HepG2 (cell line): ENCODE results near the gene NFKBIA. TPM values are rescaled to one million over a fixed set of nuclear protein-coding genes. Genes with fewer than 3 reads are reported as not detected.

Source experiments
- ARID5B ChIP-seq: IDR thresholded peaks from 2 replicates; pipeline ENCODE4 v1.4.0; 2020; ENCODE audit warnings: mild to moderate bottlenecking, missing genetic modification reagents
- ATRX ChIP-seq: sonication (generic); formaldehyde crosslinking; IDR thresholded peaks from 2 replicates; pipeline ENCODE4 v1.4.0; 2020; ENCODE audit warnings: missing genetic modification reagents, borderline replicate concordance
- FOXA3 ChIP-seq: IDR thresholded peaks from 2 replicates; pipeline ENCODE4 v1.6.1; 2016; ENCODE audit warnings: missing genetic modification reagents, missing compliant biosample characterization
- HMG20B ChIP-seq: conservative IDR thresholded peaks from 2 replicates; pipeline ENCODE4 v1.6.1; 2016; ENCODE audit warnings: missing genetic modification reagents, missing compliant biosample characterization
- KAT8 ChIP-seq: IDR thresholded peaks from 2 replicates; pipeline ENCODE4 v1.6.1; 2016; ENCODE audit warnings: missing genetic modification reagents, missing compliant biosample characterization
- MAZ ChIP-seq, 2 experiments: sonication (generic) in 1 of 2; formaldehyde crosslinking in 1 of 2; IDR thresholded peaks; 2 replicates each; pipeline versions ENCODE4 v1.5.0 to v1.6.1; 2012 to 2020; ENCODE audit warnings: low read depth in 2 of 2, mild to moderate bottlenecking in 2 of 2, borderline replicate concordance in 1 of 2, improper control_type of control experiment in 1 of 2, low read length in 1 of 2, missing genetic modification reagents in 1 of 2, moderate library complexity in 1 of 2
- PAWR ChIP-seq: sonication (generic); formaldehyde crosslinking; IDR thresholded peaks from 2 replicates; pipeline ENCODE4 v1.4.0; 2020; ENCODE audit warnings: missing genetic modification reagents, mild to moderate bottlenecking, borderline replicate concordance
- TMF1 ChIP-seq: sonication (generic); formaldehyde crosslinking; IDR thresholded peaks from 2 replicates; pipeline ENCODE4 v1.8.1; 2022; ENCODE audit warnings: low read depth, missing genetic modification reagents
- TSC22D2 ChIP-seq: sonication (generic); formaldehyde crosslinking; IDR thresholded peaks from 2 replicates; pipeline ENCODE4 v1.5.1; 2020; ENCODE audit warnings: missing genetic modification reagents, mild to moderate bottlenecking, borderline replicate concordance
- ZNF205 ChIP-seq: IDR thresholded peaks from 2 replicates; pipeline ENCODE4 v1.6.1; 2018; ENCODE audit warnings: missing biosample characterization, missing genetic modification reagents
- ZNF264 ChIP-seq: sonication (generic); formaldehyde crosslinking; IDR thresholded peaks from 2 replicates; pipeline ENCODE4 v1.4.0; 2020; ENCODE audit warnings: missing genetic modification reagents
- ZNF784 ChIP-seq: sonication (generic); formaldehyde crosslinking; IDR thresholded peaks from 2 replicates; pipeline ENCODE4 v1.5.1; 2020; ENCODE audit warnings: missing genetic modification reagents, mild to moderate bottlenecking, borderline replicate concordance
- polyA plus RNA-seq, 8 experiments: library from polyadenylated mRNA; depleted of rRNA in 3 of 8; stranded (reverse) in 7 of 8; unstranded in 1 of 8; fragments of >200 nt; fragmentation: Illumina TruSeq in 4 of 8; extraction: Trizol in 4 of 8; gene quantifications; 2 replicates each; pipeline versions ENCODE4 v1.2.1 to v1.2.3, GENCODE V29; 2011 to 2016; ENCODE audit warnings: low read depth in 4 of 8, missing spikeins in 1 of 8, mixed read lengths in 1 of 8; ENCODE audit not compliant: insufficient read depth in 1 of 8
- total RNA-seq, 5 experiments: library from RNA; depleted of rRNA; stranded (reverse); fragments of >200 nt; fragmentation: Illumina TruSeq; extraction: Trizol; gene quantifications; 2 replicates each; pipeline ENCODE4 v1.2.3, GENCODE V29; 2016; ENCODE audit warnings: low read depth in 1 of 5
- TF ChIP-seq, protein P1 (sequence below): sonication (generic); formaldehyde crosslinking; IDR thresholded peaks from 2 replicates; pipeline ENCODE4 v1.5.0; 2020; ENCODE audit warnings: mild to moderate bottlenecking, missing genetic modification reagents
- TF ChIP-seq, protein P2 (sequence below): sonication (generic); formaldehyde crosslinking; IDR thresholded peaks from 2 replicates; pipeline ENCODE4 v1.8.0; 2022; ENCODE audit warnings: missing genetic modification reagents, mild to moderate bottlenecking, moderate library complexity, borderline replicate concordance
- TF ChIP-seq, protein P3 (sequence below): sonication (generic); formaldehyde crosslinking; IDR thresholded peaks from 2 replicates; pipeline ENCODE4 v1.4.0; 2020; ENCODE audit warnings: missing genetic modification reagents

The NFKBIA gene
- total and polyA plus RNA-seq, 2 of the 13 experiments (the other 11 are each of a cell fraction or from before 2014, with no cell fraction given): 197 to 319 TPM

GRCh38 chr14:35406506-35407305 is 2.2 kb upstream of the NFKBIA start (continued):
- TF ChIP-seq, protein P1, sequence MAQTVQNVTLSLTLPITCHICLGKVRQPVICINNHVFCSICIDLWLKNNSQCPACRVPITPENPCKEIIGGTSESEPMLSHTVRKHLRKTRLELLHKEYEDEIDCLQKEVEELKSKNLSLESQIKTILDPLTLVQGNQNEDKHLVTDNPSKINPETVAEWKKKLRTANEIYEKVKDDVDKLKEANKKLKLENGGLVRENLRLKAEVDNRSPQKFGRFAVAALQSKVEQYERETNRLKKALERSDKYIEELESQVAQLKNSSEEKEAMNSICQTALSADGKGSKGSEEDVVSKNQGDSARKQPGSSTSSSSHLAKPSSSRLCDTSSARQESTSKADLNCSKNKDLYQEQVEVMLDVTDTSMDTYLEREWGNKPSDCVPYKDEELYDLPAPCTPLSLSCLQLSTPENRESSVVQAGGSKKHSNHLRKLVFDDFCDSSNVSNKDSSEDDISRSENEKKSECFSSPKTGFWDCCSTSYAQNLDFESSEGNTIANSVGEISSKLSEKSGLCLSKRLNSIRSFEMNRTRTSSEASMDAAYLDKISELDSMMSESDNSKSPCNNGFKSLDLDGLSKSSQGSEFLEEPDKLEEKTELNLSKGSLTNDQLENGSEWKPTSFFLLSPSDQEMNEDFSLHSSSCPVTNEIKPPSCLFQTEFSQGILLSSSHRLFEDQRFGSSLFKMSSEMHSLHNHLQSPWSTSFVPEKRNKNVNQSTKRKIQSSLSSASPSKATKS (CRISPR knock-in tag): 0 out of 2 replicates have a peak, but pooled peaks have one; percentile 57
- TF ChIP-seq FOXA3 (CRISPR knock-in tag): peak; percentile 77
- no peak for TF ChIP-seq MAZ (IDR thresholded peaks at IDR 0.05; ENCODE audit: borderline replicate concordance, low read depth, low read length)
- TF ChIP-seq MAZ (CRISPR knock-in tag; IDR thresholded peaks at IDR 0.05; ENCODE audit: low read depth): no peak
- TF ChIP-seq, protein P2, sequence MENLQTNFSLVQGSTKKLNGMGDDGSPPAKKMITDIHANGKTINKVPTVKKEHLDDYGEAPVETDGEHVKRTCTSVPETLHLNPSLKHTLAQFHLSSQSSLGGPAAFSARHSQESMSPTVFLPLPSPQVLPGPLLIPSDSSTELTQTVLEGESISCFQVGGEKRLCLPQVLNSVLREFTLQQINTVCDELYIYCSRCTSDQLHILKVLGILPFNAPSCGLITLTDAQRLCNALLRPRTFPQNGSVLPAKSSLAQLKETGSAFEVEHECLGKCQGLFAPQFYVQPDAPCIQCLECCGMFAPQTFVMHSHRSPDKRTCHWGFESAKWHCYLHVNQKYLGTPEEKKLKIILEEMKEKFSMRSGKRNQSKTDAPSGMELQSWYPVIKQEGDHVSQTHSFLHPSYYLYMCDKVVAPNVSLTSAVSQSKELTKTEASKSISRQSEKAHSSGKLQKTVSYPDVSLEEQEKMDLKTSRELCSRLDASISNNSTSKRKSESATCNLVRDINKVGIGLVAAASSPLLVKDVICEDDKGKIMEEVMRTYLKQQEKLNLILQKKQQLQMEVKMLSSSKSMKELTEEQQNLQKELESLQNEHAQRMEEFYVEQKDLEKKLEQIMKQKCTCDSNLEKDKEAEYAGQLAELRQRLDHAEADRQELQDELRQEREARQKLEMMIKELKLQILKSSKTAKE (CRISPR knock-in tag): no peak
- TF ChIP-seq ARID5B: peak; percentile 64
- peak; percentile 78 for TF ChIP-seq KAT8 (CRISPR knock-in tag)
- 0 out of 2 replicates have a peak, but pooled peaks have one; percentile 36 for TF ChIP-seq HMG20B (CRISPR knock-in tag)
- TF ChIP-seq TSC22D2 (CRISPR knock-in tag): 0 out of 2 replicates have a peak, but pooled peaks have one; percentile 63
- TF ChIP-seq TMF1 (CRISPR knock-in tag): no peak
- TF ChIP-seq, protein P3, sequence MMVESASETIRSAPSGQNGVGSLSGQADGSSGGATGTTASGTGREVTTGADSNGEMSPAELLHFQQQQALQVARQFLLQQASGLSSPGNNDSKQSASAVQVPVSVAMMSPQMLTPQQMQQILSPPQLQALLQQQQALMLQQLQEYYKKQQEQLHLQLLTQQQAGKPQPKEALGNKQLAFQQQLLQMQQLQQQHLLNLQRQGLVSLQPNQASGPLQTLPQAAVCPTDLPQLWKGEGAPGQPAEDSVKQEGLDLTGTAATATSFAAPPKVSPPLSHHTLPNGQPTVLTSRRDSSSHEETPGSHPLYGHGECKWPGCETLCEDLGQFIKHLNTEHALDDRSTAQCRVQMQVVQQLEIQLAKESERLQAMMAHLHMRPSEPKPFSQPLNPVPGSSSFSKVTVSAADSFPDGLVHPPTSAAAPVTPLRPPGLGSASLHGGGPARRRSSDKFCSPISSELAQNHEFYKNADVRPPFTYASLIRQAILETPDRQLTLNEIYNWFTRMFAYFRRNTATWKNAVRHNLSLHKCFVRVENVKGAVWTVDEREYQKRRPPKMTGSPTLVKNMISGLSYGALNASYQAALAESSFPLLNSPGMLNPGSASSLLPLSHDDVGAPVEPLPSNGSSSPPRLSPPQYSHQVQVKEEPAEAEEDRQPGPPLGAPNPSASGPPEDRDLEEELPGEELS: no peak
- no peak for TF ChIP-seq ATRX (CRISPR knock-in tag)
- no peak for TF ChIP-seq ZNF264
- TF ChIP-seq ZNF205 (CRISPR knock-in tag): 0 out of 2 replicates have a peak, but pooled peaks have one; percentile 68
- TF ChIP-seq ZNF784 (CRISPR knock-in tag): no peak
- no peak; the same call in 1 of the 2 replicates for TF ChIP-seq PAWR (CRISPR knock-in tag)
